B cell (primary cell): ENCODE results near the gene RPS10. TPM values are rescaled to one million over a fixed set of nuclear protein-coding genes. Genes with fewer than 3 reads are reported as not detected.
"Not testable (repeated sequence)": the region's sequence is repeated elsewhere in the genome, so short reads cannot be mapped to it uniquely, and the experiment has no call there.

Experiments
- ATAC-seq: fragments of 200-7000 bp; cut with Tn5 transposase; one replicate; pipeline ENCODE4 v1.10.0; 2021; ENCODE audit warnings: low read depth, mild to moderate bottlenecking, moderate number of reproducible peaks, moderate library complexity
- CTCF ChIA-PET: fragments of 350-600 bp; sonication (Branson Sonifier 250); formaldehyde crosslinking; loops from one replicate; lab custom pipeline; 2021; ENCODE audit warnings: antibody characterized with exemption, inconsistent platforms; lab: Charles Lee
- POLR2A ChIA-PET: fragments of 350-600 bp; sonication (Branson Sonifier 250); formaldehyde crosslinking; loops from one replicate; lab custom pipeline; 2021; ENCODE audit warnings: antibody characterized with exemption; lab: Charles Lee
- DNase-seq: peaks from one replicate; pipeline ENCODE4 v3.0.0; 2013
- H2AFZ ChIP-seq: 2 replicates; pipeline ENCODE4 v1.6.1; 2012; ENCODE audit warnings: mild to moderate bottlenecking, low read depth, low read length; ENCODE audit not compliant: insufficient read depth, poor library complexity, severe bottlenecking
- H3K27ac ChIP-seq, 2 donors: 1 replicate in 1 of 2; 2 replicates in 1 of 2; pipeline ENCODE4 v1.5.1; 2012 to 2013; ENCODE audit warnings: low read length in 2 of 2, mild to moderate bottlenecking in 2 of 2, moderate library complexity in 1 of 2
- H3K27me3 ChIP-seq, 4 experiments: fragments of 200-600 bp in 1 of 4; sonication (generic) in 1 of 4; replicated peaks in 1 of 4; 1 replicate in 2 of 4; 2 replicates in 2 of 4; pipeline versions ENCODE4 v1.6.1 to v1.7.0; 2013 to 2016; ENCODE audit warnings: low read length in 3 of 4, mild to moderate bottlenecking in 2 of 4, mixed read lengths in 1 of 4, moderate library complexity in 1 of 4; ENCODE audit not compliant: insufficient read depth in 4 of 4, control insufficient read depth in 3 of 4; ENCODE audit errors: control extremely low read depth in 1 of 4
- H3K36me3 ChIP-seq, 2 experiments: replicated peaks in 1 of 2; 1 replicate in 1 of 2; 2 replicates in 1 of 2; pipeline versions ENCODE4 v1.6.1 to v1.7.1; 2013; ENCODE audit warnings: low read length in 1 of 2; ENCODE audit not compliant: insufficient read depth in 2 of 2, control insufficient read depth in 1 of 2; ENCODE audit errors: control extremely low read depth in 1 of 2, extremely low read depth in 1 of 2
- H3K4me1 ChIP-seq, 2 donors: fragments of 200-600 bp in 1 of 2; sonication (generic) in 1 of 2; 1 replicate in 1 of 2; 2 replicates in 1 of 2; pipeline versions ENCODE4 v1.5.1 to v1.6.1; 2013 to 2017; ENCODE audit warnings: low read length in 2 of 2; ENCODE audit not compliant: control insufficient read depth in 2 of 2, insufficient read depth in 2 of 2
- H3K4me2 ChIP-seq: replicated peaks from 2 replicates; pipeline ENCODE3; 2012; ENCODE audit warnings: mild to moderate bottlenecking, low read depth, low read length; ENCODE audit not compliant: poor library complexity, severe bottlenecking
- H3K4me3 ChIP-seq, 5 experiments: fragments of 200-600 bp in 1 of 5; sonication (generic) in 1 of 5; 1 replicate in 3 of 5; 2 replicates in 2 of 5; pipeline versions ENCODE4 v1.5.1 to v1.7.0; 2011 to 2016; ENCODE audit warnings: low read length in 4 of 5, mild to moderate bottlenecking in 4 of 5, low read depth in 2 of 5, control low read depth in 1 of 5, moderate library complexity in 1 of 5; ENCODE audit not compliant: insufficient read depth in 1 of 5; ENCODE audit errors: control extremely low read depth in 1 of 5, extremely low read depth in 1 of 5
- H3K79me2 ChIP-seq: fragments of 200-600 bp; sonication (generic); one replicate; pipeline ENCODE4 v1.6.0; 2016; ENCODE audit warnings: low read length; ENCODE audit not compliant: control insufficient read depth, insufficient read depth
- H3K9ac ChIP-seq: fragments of 200-600 bp; sonication (generic); 2 replicates; pipeline ENCODE4 v1.6.1; 2017; ENCODE audit warnings: mild to moderate bottlenecking, low read length, moderate library complexity
- H3K9me3 ChIP-seq, 3 donors: one replicate each; pipeline versions ENCODE4 v1.6.1 to v1.7.1; 2013; ENCODE audit warnings: low read length in 2 of 3; ENCODE audit not compliant: control insufficient read depth in 2 of 3, insufficient read depth in 1 of 3; ENCODE audit errors: control extremely low read depth in 1 of 3
- H4K20me1 ChIP-seq: 2 replicates; pipeline ENCODE4 v1.6.0; 2012; ENCODE audit warnings: mild to moderate bottlenecking, low read length; ENCODE audit not compliant: insufficient read depth, control insufficient read depth, poor library complexity, severe bottlenecking
- H3K27ac Mint-ChIP-seq: one replicate; pipeline ENCODE4 v1.8.0; 2021; ENCODE audit warnings: mixed read lengths
- H3K27me3 Mint-ChIP-seq: one replicate; pipeline ENCODE4 v1.8.0; 2021; ENCODE audit warnings: mixed read lengths
- H3K4me1 Mint-ChIP-seq: one replicate; pipeline ENCODE4 v1.8.0; 2021; ENCODE audit warnings: mixed read lengths
- H3K4me3 Mint-ChIP-seq: one replicate; pipeline ENCODE4 v1.8.0; 2021; ENCODE audit warnings: mixed read lengths
- H3K9me3 Mint-ChIP-seq: one replicate; pipeline ENCODE4 v1.8.0; 2022; ENCODE audit warnings: mixed read lengths; ENCODE audit not compliant: insufficient read depth
- EZH2 ChIP-seq: IDR thresholded peaks from 2 replicates; pipeline ENCODE4 v1.6.1; 2012; ENCODE audit warnings: borderline replicate concordance, low read depth, mild to moderate bottlenecking, moderate library complexity, low read length; ENCODE audit not compliant: insufficient read depth, poor library complexity, severe bottlenecking
- WGBS: methylation state at CpG from one replicate; pipeline ENCODE4 v1.1.5; 2013; ENCODE audit warnings: missing lambda C conversion rate; ENCODE audit not compliant: insufficient coverage; 5-methylcytosine and 5-hydroxymethylcytosine counted together
- intact Hi-C: fragments of 100-400 bp; cut with micrococcal nuclease; formaldehyde crosslinking; loops from one replicate; pipeline ENCODE4 v1.10.0; 2022
- polyA plus RNA-seq: library from polyadenylated mRNA; depleted of rRNA; stranded (reverse); fragments of >200 nt; gene quantifications from 2 replicates; pipeline ENCODE4 v1.2.3, GENCODE V29; 2012
- total RNA-seq, 2 donors: library from RNA; stranded (reverse); fragments of 120-200 nt in 1 of 2; gene quantifications; 1 replicate in 1 of 2; 2 replicates in 1 of 2; pipeline versions ENCODE4 v1.2.3 to v1.2.4, GENCODE V29; 2013 to 2022
- TF ChIP-seq, protein P1 (sequence below): fragments of 200-600 bp; IDR thresholded peaks from one replicate; pipeline ENCODE4 v1.8.0; 2022; ENCODE audit warnings: antibody characterized with exemption, mild to moderate bottlenecking

The RPS10 gene
- total and polyA plus RNA-seq, 2 donors (not counting 1 experiment from before 2014, with no cell fraction given) = 2,707 to 6,226 TPM

DNA sequence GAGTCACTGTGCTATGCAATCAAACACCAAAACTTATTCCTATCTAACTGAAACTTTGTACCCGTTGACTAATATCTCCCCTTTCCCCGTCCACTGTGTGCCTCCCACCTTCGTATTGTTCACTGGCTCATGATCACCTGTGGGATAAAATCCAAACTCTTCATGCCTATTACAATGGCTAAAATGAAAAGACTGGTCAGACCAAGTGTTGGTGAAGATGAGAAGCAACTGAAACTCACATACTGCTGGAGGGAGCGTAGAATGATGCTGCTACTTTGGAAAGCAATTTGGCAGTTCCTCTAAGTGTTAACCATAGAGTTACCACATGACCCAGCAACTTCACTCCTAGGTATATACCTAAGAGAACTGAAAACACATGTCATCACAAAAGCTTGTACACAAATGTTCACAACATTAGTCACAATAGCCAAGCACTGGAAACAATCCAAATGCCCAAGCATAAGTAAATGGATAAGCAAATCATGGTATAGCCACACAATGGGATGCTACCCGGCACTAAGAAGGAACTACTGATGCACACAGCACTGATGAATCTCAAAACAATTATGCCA is 13.1 kb downstream of the RPS10 start:
- POLR2A ChIA-PET = no interaction called here
- no peak for ATAC-seq
- DNase-seq = no peak
- no peaks in the 10 kb centered on the region for H3K27me3 ChIP-seq
- H3K9me3 ChIP-seq = no peaks in the 10 kb centered on the region
- Mint-ChIP-seq H3K4me3 (no peak overlapping the region), H3K27me3 (no peaks in the 10 kb centered on the region), H3K4me1 (peaks cover 4% of the 10 kb centered on the region), H3K27ac (no peak overlapping the region), H3K9me3 (no peaks in the 10 kb centered on the region)
- H3K4me2 ChIP-seq = no peak overlapping the region
- intact Hi-C loops = no loop called here
- H4K20me1 ChIP-seq = peaks cover 10% of the 10 kb centered on the region
- no peak overlapping the region for H2AFZ ChIP-seq
- peaks cover under 1 to 20% of the 10 kb centered on the region in 2 experiments for H3K36me3 ChIP-seq
- TF ChIP-seq EZH2 = no peak
- TF ChIP-seq, protein P1, sequence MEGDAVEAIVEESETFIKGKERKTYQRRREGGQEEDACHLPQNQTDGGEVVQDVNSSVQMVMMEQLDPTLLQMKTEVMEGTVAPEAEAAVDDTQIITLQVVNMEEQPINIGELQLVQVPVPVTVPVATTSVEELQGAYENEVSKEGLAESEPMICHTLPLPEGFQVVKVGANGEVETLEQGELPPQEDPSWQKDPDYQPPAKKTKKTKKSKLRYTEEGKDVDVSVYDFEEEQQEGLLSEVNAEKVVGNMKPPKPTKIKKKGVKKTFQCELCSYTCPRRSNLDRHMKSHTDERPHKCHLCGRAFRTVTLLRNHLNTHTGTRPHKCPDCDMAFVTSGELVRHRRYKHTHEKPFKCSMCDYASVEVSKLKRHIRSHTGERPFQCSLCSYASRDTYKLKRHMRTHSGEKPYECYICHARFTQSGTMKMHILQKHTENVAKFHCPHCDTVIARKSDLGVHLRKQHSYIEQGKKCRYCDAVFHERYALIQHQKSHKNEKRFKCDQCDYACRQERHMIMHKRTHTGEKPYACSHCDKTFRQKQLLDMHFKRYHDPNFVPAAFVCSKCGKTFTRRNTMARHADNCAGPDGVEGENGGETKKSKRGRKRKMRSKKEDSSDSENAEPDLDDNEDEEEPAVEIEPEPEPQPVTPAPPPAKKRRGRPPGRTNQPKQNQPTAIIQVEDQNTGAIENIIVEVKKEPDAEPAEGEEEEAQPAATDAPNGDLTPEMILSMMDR = no peak
- no peak overlapping the region for H3K4me3 ChIP-seq
- CTCF ChIA-PET = interaction anchor here (1.0 to 5.9 kb wide), 3 partner anchors 19 to 216 kb away, joined by 3 to 68 read pairs (median 8); partner anchors contain the start of genes NUDT3 and SMIM29
- H3K9ac ChIP-seq = no peak overlapping the region
- H3K27ac ChIP-seq = no peak overlapping the region
- H3K4me1 ChIP-seq = peaks cover 0 to 4% of the 10 kb centered on the region in 2 donors
- WGBS = 90% methylated on average over 4 of the region's 5 CpGs
- H3K79me2 ChIP-seq = no peaks in the 10 kb centered on the region

DNA sequence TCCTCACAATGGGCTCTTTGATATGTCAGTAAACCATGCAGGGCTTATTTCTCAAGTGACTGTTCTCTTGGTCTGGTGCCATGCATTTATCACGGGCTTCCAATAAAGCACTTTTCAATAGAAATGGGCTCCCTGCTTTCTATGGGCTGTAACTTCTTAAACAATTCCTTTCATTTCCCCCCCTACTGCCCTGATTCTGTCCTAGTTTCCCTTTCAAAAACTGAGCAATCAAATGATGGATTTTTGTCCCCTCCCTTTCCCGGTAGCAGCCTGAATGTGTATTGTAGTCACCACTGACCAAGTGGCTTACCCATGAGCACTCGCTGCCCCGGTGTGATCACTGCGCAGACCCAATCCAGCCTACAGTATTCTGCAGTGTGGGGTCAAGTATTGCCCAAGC is 13.9 kb downstream of the RPS10 start:
- no peak overlapping the region for H3K9ac ChIP-seq
- ATAC-seq = no peak
- intact Hi-C loops = no loop called here
- no peak overlapping the region for H3K4me3 ChIP-seq
- H2AFZ ChIP-seq = no peak overlapping the region
- H3K9me3 ChIP-seq = no peaks in the 10 kb centered on the region
- ChIA-PET POLR2A (no interaction called here), CTCF (interaction anchor here (1.0 to 5.9 kb wide), 6 partner anchors 19 to 221 kb away, joined by 3 to 68 read pairs (median 6); partner anchors contain the start of genes NUDT3 and SMIM29)
- no peak for TF ChIP-seq EZH2
- TF ChIP-seq, protein P1 = no peak
- peaks cover 0 to 13% of the 10 kb centered on the region in 2 experiments for H3K36me3 ChIP-seq
- Mint-ChIP-seq H3K4me3 (no peak overlapping the region), H3K27ac (no peak overlapping the region), H3K4me1 (peaks cover 4% of the 10 kb centered on the region), H3K9me3 (no peaks in the 10 kb centered on the region), H3K27me3 (no peaks in the 10 kb centered on the region)
- DNase-seq = no peak
- H3K4me2 ChIP-seq = no peak overlapping the region
- 79% methylated on average over 4 of the region's 5 CpGs for WGBS
- H3K27me3 ChIP-seq = no peaks in the 10 kb centered on the region
- H3K79me2 ChIP-seq = no peaks in the 10 kb centered on the region
- no peak overlapping the region for H3K27ac ChIP-seq
- H3K4me1 ChIP-seq = peaks cover 0 to 4% of the 10 kb centered on the region in 2 donors
- H4K20me1 ChIP-seq = peaks cover 3% of the 10 kb centered on the region

DNA sequence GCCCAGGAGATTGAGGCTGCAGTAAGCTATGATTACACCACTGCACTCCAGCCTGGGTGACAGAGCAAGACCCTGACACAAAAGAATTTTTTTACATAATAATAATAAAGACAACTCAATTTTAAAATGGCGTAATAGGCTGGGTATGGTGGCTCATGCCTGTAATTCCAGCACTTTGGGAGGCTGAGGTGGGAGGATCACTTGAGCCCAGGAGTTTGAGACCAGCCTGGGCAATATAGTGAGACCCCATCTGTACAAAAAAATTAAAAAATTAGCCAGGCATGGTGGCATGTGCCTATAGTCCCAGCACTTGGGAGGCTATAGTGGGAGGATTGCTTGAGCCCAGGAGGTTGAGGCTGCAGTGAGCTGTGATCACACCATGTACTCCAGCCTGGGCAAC is 18.0 kb downstream of the RPS10 start:
- H3K27ac Mint-ChIP-seq = not testable (repeated sequence)

More for the DNA sequence above, 18.0 kb downstream of the RPS10 start:
- H3K4me2 ChIP-seq, DNase-seq, intact Hi-C loops, H3K4me1 ChIP-seq, H3K27ac ChIP-seq, H2AFZ ChIP-seq, H3K9ac ChIP-seq, H3K9me3 ChIP-seq, H3K36me3 ChIP-seq, H3K4me3 Mint-ChIP-seq, POLR2A ChIA-PET, H3K4me1 Mint-ChIP-seq, H3K79me2 ChIP-seq, H3K27me3 ChIP-seq, ATAC-seq, H3K4me3 ChIP-seq, H3K9me3 Mint-ChIP-seq, H3K27me3 Mint-ChIP-seq, H4K20me1 ChIP-seq: not testable (repeated sequence)
- WGBS = no CpG with 5 or more reads among the region's 1 CpG
- CTCF ChIA-PET = interaction anchor here (0.7 kb wide), 1 partner anchor 12 kb away, joined by 3 read pairs; no protein-coding TSS in a partner anchor
